Measurements from ENCODE around the gene MT1E.
"Not testable (repeated sequence)": the region's sequence is repeated elsewhere in the genome, so short reads cannot be mapped to it uniquely, and the experiment has no call there.

GRCh38 chr16:56674570-56674969, 49.0 kb downstream of the MT1E start:
- TF ChIP-seq POLR2A (IDR thresholded peaks at IDR 0.05); CTCF (IDR thresholded peaks at IDR 0.05 in 8 of 11, conservative IDR thresholded peaks at IDR 0.05 in 3 of 11); POLR2AphosphoS5 (IDR thresholded peaks at IDR 0.05): not testable (repeated sequence)
